Parathyroid adenoma (tissue), 2 donors: ENCODE results near the gene DPYSL4.

ENCODE experiments used
- H2AFZ ChIP-seq: fragments of 300-600 bp; sonication (generic); one replicate; pipeline ENCODE4 v1.7.0; 2017; ENCODE audit warnings: antibody characterized with exemption, mild to moderate bottlenecking
- H3K27ac ChIP-seq: fragments of 300-600 bp; sonication (generic); one replicate; pipeline ENCODE4 v1.7.0; 2017
- H3K27me3 ChIP-seq: fragments of 300-600 bp; sonication (generic); one replicate; pipeline ENCODE4 v1.7.0; 2017; ENCODE audit warnings: low read length; ENCODE audit not compliant: control insufficient read depth, insufficient read depth
- H3K36me3 ChIP-seq: fragments of 300-600 bp; sonication (generic); one replicate; pipeline ENCODE4 v1.7.0; 2017; ENCODE audit warnings: low read length; ENCODE audit not compliant: control insufficient read depth, insufficient read depth
- H3K4me1 ChIP-seq: fragments of 300-600 bp; sonication (generic); one replicate; pipeline ENCODE4 v1.7.0; 2017; ENCODE audit warnings: control low read depth
- H3K4me2 ChIP-seq: fragments of 300-600 bp; sonication (generic); one replicate; pipeline ENCODE4 v1.7.0; 2017; ENCODE audit warnings: low read length
- H3K4me3 ChIP-seq: fragments of 300-600 bp; sonication (generic); one replicate; pipeline ENCODE4 v1.7.0; 2017; ENCODE audit warnings: low read depth, low read length
- H3K79me2 ChIP-seq: fragments of 300-600 bp; sonication (generic); one replicate; pipeline ENCODE4 v1.7.0; 2017; ENCODE audit warnings: control low read depth
- H3K9ac ChIP-seq: fragments of 300-600 bp; sonication (generic); one replicate; pipeline ENCODE4 v1.7.0; 2017; ENCODE audit warnings: mild to moderate bottlenecking
- H3K9me3 ChIP-seq: fragments of 300-600 bp; sonication (generic); one replicate; pipeline ENCODE4 v1.7.0; 2017; ENCODE audit warnings: low read length; ENCODE audit not compliant: control insufficient read depth
- TF ChIP-seq, protein P1 (sequence below): fragments of 300-600 bp; sonication (generic); IDR thresholded peaks from one replicate; pipeline ENCODE4 v1.7.0; 2017; ENCODE audit warnings: antibody characterized with exemption, mild to moderate bottlenecking
- donor health status: primary hyperparathyroidism.

DPYSL4 gene

DNA sequence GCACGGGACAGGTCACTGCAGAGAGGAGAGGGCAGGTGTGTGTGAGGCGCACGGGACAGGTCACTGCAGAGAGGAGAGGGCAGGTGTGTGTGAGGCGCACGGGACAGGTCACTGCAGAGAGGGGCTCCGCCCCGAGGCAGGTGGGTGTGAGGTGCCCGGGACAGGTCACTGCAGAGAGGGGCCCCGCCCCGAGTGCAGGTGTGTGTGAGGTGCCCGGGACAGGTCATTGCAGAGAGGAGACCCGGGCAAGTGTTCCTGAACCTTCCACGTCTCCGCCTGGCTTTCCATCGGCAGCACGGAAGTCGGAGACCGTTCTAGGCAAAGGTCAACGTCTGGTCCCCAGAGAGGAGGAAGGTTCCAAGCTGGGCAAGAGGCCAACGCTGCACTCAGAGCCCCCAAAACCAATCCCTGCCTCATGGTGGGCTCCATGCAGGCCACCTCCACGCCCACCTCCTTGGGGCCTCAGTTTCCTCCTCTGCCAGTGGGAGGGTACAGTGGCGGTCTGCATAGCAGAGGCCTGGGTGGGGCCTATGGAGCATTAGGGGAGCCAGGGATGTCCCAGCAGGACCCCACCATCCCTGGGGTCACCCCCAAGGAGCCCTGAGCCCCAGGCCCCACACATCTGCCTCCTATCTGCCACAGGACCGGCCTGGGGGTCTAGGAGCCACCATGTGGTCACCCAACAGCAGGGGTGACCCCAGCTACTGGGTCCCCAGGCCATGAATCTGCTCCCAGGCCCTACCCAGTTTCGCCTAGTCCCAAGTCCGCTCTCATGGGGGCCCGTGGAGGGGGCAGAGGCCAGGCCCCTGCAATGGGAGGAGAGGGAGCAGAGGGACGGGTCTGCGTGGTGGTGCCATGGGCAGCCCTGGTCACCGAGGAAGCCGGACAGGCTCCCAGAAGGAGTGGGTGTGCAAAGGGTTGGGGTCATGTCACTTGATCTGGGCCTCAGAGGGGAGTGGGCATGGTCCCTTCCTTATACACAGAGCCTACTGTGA lies 64.0 kb downstream of the DPYSL4 start:
- no peak overlapping the region for H3K4me2 ChIP-seq
- TF ChIP-seq, protein P1, sequence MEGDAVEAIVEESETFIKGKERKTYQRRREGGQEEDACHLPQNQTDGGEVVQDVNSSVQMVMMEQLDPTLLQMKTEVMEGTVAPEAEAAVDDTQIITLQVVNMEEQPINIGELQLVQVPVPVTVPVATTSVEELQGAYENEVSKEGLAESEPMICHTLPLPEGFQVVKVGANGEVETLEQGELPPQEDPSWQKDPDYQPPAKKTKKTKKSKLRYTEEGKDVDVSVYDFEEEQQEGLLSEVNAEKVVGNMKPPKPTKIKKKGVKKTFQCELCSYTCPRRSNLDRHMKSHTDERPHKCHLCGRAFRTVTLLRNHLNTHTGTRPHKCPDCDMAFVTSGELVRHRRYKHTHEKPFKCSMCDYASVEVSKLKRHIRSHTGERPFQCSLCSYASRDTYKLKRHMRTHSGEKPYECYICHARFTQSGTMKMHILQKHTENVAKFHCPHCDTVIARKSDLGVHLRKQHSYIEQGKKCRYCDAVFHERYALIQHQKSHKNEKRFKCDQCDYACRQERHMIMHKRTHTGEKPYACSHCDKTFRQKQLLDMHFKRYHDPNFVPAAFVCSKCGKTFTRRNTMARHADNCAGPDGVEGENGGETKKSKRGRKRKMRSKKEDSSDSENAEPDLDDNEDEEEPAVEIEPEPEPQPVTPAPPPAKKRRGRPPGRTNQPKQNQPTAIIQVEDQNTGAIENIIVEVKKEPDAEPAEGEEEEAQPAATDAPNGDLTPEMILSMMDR = no peak
- no peak overlapping the region for H3K9ac ChIP-seq

DNA sequence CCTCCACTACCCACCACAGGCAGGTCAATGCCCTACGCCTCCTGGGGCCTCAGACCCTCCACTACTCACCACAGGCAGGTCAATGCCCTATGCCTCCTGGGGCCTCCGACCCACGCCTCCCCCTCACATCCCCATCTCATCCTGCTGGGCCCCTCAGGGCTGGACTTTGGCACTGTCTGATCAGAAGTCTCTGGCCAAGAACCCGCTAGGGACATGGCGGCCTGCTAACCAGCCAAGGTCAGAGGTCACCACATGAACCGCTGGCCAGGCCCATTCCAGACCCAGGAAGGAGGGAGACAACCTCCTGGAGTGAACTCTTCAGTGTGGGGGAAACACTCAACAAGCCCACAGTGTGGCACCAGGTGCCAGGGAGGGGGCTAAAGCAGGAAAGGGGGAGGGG lies 65.2 kb downstream of the DPYSL4 start:
- H3K9me3 ChIP-seq = no peaks in the 10 kb centered on the region
- no peaks in the 10 kb centered on the region for H3K27me3 ChIP-seq
- no peak overlapping the region for H3K27ac ChIP-seq
- no peak overlapping the region for H2AFZ ChIP-seq
- H3K4me2 ChIP-seq = no peak overlapping the region
- no peaks in the 10 kb centered on the region for H3K4me1 ChIP-seq
- H3K36me3 ChIP-seq = no peaks in the 10 kb centered on the region
- no peak overlapping the region for H3K9ac ChIP-seq
- no peaks in the 10 kb centered on the region for H3K79me2 ChIP-seq
- TF ChIP-seq, protein P1 = no peak
- H3K4me3 ChIP-seq = no peak overlapping the region

More for the DNA sequence above, 64.0 kb downstream of the DPYSL4 start:
- Histone ChIP-seq H3K27ac (no peak overlapping the region), H3K27me3 (no peaks in the 10 kb centered on the region), H3K36me3 (no peaks in the 10 kb centered on the region), H3K4me1 (no peaks in the 10 kb centered on the region), H3K4me3 (no peak overlapping the region), H3K9me3 (no peaks in the 10 kb centered on the region), H2AFZ (no peak overlapping the region), H3K79me2 (no peaks in the 10 kb centered on the region)

DNA sequence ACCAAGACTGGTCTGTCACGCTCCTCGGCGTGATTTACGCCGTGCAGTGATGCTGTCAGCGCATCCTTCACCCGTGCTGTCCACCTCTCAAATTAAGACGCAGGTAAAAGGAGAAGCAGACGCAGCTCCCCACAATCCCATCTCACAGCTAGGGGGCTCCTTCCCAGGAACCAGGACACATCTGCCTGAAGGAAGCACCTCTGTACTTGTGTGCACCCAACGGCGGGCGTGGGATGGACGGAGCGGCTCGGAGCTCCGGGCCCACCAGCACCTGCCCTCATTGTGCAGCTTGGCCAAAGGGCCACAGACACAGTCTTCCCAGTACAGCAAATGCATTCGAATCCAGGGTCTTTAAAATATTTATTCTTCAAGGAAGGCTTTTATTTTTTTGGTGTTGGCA lies 65.7 kb downstream of the DPYSL4 start:
- Histone ChIP-seq H2AFZ (no peak overlapping the region), H3K9ac (no peak overlapping the region), H3K27me3 (no peaks in the 10 kb centered on the region), H3K4me1 (no peaks in the 10 kb centered on the region), H3K9me3 (no peaks in the 10 kb centered on the region), H3K27ac (no peak overlapping the region), H3K36me3 (no peaks in the 10 kb centered on the region), H3K4me3 (no peak overlapping the region), H3K79me2 (no peaks in the 10 kb centered on the region), H3K4me2 (no peak overlapping the region)
- TF ChIP-seq, protein P1 = no peak

DNA sequence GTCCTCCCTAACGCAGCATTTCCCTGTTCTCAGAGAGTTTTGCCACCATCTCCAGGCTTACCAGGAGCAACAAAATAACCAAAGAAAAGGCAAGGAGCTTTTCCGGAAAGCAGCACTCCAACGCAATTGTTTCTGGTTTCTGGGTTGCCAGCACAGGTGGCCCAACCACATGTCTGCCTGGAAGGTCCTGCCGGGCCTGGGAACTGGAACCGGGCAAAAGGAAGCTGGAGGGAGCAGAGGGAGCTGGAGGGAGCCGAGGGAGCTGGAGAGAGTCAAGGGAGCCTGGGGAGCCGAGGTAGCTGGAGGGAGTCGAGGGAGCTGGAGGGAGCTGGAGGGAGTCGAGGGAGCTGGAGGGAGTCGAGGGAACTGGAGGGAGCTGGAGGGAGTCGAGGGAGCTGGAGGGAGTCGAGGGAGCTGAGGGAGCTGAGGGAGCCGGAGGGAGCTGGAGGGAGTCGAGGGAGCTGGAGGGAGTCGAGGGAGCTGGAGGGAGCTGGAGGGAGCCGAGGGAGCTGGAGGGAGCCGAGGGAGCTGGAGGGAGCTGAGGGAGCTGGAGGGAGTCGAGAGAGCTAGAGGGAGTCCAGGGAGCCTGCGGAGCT lies 66.4 kb downstream of the DPYSL4 start:
- H3K27me3 ChIP-seq = no peaks in the 10 kb centered on the region
- H3K79me2 ChIP-seq = no peaks in the 10 kb centered on the region
- no peak overlapping the region for H3K4me2 ChIP-seq
- H2AFZ ChIP-seq = no peak overlapping the region
- H3K36me3 ChIP-seq = no peaks in the 10 kb centered on the region
- no peaks in the 10 kb centered on the region for H3K9me3 ChIP-seq
- H3K9ac ChIP-seq = no peak overlapping the region
- no peak overlapping the region for H3K27ac ChIP-seq
- TF ChIP-seq, protein P1 = no peak
- H3K4me1 ChIP-seq = no peaks in the 10 kb centered on the region
- no peak overlapping the region for H3K4me3 ChIP-seq
